CD4-positive, alpha-beta T cell treated with Interleukin-12 subunit alpha and Interleukin-12 subunit beta, for 1 hour (primary cell): ENCODE results near the gene PTPN14.

Source experiments
- DNase-seq: peaks from one replicate; pipeline ENCODE4 v3.0.0-alpha.2; 2020

Gene PTPN14

DNA sequence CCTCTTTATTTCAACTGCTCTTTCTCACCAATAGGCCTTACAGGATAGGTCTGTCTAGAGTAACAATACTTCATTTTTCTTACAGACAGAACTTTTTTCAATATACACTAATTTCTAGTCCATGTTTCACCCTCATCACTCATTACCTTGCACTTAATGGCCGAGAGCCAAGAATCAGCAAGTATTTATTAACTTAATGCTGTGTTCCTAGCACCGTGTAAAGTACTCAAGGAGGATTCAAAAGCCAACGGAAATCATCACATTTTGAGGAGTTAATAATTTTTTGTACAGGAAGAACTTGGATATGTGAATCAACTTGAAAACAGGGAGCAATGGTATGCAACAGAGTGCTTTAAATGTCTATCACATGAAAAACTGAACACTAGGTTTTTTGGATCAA is 102.0 kb downstream of the PTPN14 start:
- DNase-seq: no peak

DNA sequence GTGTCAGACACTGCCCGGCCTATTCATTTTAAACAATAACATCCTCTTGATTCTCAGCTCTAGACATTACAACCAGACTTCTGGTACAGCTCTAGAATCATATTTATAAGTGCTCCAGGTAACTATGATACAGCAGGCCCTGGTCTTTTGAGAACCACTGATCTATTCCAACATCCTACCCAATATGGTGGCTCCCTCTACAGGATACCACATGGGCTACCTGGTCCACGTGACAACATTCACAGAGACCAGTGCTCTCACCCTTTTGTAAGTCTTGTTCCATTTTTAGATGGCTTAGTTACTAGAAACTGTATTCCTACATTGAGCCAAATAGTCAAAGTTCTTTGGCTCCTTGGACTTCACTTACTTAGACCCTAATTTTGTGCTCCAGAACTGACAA is 102.9 kb downstream of the PTPN14 start:
- DNase-seq: no peak

DNA sequence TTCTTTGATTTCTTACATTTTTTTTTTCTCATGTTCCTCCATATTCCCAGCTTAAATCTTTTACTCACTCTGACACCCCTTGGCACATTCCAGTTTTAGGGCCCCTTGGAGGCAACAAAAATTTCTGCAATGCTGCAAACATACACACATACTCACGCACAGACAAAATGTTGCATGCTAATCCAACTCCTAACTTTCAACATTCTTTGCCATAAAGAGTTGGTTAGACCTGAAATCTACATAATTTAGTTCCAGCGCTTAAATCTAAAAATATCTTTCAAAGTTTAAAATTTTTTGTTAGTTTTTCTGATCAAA is 103.9 kb downstream of the PTPN14 start:
- DNase-seq: no peak

DNA sequence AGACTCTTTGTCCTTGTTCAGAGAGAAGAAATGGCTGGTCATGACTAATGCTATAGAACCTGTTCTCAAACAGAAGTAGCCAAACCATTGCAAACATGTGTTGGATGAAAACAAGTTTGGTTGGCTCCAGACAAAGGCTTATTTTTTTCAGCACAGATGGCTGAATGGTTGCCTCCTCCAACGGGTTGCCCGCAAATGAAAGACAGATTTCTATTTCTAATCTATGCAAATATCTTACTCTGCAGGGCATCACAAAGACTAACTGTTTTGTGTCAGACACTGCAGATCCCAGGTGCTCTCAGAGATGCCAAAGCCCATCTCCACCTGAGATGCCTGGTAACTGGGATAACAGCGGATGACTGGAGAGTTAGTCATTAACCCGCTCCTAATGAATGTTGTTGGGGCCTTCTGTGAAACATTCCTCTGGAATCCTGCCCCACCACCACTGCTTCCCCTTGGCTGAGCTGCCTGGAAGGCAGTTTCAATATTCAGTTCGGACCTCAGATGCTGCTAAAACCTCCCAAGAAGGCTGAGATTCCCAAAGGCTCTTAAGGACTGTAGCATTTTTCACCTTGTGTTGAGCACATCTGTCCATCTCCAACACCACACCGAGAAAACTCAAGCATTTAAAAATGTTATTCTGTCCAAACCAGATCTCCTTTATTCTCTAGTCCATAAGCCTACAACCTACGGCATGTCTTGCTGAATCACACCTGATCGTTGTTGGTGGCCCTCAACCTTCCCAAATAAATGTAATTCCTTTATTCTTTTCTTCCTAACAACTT is 104.4 kb downstream of the PTPN14 start:
- no peak for DNase-seq

DNA sequence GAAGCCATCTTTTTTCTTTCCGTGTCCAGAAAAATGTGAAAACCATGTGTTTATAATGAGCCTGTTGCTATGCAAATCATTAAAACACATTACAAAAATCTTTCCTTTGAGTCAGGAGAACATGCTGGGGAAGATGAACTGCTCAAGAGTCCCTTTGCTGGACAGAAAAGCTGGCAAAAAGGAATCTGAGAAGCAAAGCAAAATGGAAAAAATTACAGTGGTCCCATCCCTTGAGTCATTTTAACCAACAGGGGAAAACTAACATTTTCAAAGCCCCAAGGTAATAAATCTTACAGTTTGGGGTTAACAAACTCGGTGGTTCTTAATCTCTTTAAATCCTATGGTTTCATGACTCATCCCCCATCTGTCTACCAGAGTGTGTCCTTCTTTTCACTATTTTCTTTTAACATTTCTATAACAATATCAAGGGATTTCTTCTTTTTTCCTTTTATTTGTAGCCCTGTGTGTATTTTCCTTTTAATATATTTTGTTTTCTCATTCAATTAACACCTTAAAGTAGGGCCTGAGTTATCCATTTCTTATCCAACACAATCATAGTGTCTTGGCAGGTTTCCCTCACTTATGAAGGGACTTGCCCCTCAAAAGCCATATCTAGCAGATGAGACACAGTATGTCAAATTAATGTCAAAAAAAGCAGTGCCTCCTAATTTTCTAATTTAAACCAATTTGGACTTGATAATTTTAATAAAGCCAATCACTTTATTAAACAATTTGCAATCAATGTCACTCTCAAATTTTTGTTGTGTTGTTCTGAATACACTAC is 105.4 kb downstream of the PTPN14 start:
- DNase-seq: no peak

DNA sequence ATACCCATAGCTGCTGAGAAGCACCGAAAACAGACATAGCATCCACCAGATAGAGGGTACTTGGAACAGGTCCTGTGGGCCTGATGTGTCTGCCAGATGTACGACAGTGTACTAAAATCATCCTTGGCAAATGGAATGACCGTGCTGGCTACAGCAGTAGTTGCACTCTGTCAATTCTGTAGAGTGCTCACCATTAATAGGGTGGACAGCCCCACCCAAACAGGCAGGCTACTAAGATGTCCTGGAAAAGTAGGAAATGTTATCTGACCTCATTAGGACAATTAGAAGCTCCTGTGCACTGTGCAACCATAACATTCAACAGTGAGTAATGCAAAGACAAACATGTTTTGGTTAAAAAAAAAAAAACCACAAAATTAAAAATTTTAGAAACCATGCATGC is 106.2 kb downstream of the PTPN14 start:
- DNase-seq: no peak

DNA sequence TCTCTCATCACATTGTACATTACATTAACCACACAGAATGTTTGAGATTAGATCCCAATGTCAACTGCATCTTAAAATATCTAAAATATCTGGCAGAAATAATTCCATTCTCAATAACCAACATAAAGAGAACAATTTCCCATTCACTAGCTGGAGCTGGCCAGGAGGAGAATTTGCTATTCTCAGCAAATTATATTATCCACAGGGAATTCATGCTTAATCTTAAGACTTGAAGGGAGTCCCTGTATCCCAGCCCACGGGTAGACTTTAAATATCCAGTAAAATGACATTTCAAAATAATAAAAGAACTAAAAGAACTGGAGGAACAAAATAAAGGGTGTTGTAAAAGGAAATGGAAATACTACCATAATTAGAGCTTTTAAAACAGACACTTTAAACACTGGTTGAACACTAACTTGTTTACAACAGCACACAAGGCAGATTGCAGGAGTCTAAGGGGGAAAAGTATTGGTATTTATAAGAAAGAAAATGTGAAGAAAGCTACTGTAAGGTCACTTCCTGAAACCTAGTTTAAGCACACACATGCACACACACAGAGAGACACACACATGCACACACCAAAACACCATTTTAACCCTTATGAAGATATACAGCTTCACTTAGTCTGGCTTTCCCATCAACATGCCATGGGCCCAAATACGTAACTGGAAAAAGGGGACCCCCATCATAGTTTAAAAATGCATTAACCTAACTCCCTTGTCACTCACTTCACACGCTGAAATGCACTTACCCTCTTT is 107.0 kb downstream of the PTPN14 start:
- DNase-seq: no peak

DNA sequence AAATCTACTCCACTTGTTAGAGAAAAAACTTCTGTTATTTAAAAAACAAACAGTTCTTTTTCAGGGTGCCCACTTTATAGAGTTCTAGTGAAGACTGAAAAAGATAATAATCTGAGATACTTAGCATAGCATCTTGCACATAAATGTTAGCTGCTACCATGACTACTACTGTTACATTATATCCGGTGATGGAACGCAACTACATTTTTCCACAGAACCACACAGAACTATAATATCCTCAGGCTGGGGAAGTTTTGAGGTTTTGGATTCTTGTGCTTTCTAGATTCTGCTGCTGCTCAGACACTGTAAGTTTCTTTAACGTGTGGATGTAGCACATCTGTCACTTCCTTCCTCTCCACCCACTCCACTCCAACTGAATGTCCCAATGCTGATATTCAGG is 110.3 kb downstream of the PTPN14 start:
- DNase-seq: no peak

DNA sequence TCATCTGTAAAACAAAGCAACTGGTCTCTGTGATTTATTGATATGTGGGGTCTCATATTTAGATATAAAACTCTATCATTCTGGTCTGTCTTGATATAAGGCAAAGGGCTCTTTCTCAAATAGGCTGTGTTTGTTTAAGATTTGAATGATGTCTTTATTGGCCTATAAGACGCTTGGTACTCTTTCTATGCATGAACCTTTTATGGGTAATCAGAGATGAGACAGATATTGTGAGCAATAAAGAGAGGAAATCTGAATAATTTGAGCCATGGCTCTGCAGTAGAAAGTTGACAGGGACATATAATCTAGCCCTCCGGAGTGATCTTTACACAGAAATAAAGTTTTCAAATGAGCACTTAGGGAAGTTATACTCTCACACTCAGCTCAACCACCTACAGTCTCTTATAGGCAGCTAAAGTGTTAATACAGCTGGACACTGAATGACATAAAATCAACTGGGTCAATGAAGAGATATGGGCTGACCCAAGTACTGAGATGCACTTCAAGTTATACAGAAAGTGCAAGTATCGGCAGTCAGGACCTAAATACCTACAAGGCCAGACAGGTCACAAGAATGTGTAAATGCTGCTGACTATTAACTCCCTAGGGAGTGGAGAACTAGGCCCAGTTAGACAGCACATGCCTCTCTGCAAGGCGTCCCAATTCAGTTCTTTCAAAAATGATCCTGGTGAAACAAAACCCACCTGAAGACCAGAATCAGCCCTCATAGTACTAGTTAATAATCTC is 111.0 kb downstream of the PTPN14 start:
- DNase-seq: no peak

DNA sequence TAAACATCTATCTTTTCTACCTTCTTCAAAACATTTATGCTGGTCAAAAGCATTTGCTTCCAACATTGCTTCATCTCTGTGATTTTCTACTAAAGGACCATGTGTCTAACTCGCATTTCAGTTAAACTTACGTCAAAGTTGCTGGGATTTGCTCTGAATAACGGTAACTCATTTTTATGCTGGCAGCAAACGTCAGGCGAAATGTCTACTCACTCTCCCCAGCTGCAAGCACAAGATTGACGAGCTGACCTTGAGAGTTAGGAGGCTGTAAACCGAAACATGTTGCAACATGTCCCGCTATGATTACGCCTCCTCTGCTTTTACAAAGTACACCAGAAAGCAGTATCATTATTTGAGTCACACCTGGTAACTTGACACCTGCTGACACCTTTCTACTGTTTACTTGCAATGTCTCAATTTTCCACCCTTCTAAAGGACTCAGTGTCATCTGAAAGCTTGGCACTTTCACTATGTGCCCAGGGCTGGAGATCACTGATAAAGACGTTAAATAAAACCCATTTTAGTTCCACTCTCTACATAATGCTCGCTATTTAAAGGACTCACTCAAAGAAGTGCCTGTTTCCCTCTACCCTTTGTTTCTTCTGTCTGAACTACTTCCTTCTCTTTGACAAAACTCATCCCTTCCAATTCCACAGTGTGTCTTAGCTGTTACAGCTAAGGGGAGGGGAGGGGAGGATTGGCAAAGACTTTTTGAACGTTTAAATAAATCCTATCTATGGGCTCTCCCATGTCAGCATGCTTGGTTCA is 111.9 kb downstream of the PTPN14 start:
- DNase-seq: peak; percentile 18

DNA sequence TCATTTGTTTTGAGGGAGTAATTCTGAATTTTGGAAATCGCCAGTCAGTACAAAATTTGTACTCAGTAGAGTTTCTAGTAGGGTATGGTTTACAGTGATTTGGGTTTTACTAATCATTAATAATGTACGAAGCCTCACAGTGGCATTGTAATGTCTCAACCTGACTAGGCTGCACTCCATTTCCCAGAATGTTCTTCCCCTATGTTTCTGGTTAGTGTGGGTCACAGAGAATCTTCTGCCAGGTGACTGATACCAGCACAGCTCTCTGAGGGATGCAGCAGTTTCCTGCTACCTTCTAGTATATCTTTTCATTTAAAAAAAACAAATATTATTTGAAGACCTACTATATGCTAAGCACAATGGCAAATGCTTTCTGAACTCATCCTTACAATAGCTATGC is 112.9 kb downstream of the PTPN14 start:
- DNase-seq: no peak

DNA sequence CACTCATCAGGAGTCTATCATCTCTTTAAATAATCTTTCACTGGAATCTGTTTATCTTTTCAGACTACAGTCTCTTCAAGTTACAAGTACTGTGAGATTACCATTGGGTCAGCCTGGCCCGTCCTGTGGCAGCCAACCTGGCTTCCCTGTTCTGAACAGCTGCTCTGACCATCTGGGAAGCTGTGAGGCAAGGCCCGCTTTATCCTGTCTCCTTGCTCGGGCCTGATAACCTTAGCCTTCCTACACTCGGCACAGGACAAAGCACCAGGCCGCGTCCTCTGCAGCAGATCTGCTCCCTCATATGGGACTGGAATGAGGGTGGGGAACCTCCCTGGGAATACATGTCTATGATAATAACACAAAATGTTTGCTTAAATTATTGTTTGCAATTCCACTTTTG is 113.3 kb downstream of the PTPN14 start:
- no peak for DNase-seq

DNA sequence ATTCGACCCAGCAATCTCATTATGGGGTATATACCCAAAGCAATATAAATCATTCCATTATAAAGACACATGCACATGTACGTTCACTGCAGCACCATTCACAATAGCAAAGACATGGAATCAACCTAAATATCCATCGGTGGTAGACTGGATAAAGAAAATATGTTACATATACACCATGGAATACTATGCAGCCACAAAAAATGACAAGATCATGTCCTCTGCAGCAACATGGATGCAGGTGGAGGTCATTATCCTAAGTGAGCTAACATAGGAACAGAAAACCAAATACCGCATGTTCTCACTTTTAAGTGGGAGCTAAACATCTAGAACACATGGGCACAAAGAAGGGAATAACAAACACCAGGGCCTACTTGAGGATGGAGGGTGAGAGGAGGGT is 115.5 kb downstream of the PTPN14 start:
- DNase-seq: no peak

DNA sequence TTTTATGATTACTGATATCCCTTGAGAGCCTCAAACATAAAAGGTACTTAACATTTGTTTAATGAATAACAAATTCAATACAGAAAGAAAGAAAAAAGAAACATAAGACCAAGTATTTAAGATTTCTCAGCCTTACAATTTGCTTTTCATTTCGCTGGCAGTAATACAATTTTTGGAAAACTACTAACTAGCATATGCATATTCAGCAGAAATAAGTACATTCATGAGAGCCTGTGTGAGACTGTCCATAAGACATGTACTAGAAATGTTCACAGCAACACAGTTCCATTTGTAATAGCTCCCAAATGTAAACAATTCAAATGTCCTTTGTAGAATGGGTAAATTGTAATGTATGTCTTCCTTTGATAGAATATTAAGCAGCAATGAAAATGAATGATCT is 119.2 kb downstream of the PTPN14 start:
- no peak for DNase-seq

DNA sequence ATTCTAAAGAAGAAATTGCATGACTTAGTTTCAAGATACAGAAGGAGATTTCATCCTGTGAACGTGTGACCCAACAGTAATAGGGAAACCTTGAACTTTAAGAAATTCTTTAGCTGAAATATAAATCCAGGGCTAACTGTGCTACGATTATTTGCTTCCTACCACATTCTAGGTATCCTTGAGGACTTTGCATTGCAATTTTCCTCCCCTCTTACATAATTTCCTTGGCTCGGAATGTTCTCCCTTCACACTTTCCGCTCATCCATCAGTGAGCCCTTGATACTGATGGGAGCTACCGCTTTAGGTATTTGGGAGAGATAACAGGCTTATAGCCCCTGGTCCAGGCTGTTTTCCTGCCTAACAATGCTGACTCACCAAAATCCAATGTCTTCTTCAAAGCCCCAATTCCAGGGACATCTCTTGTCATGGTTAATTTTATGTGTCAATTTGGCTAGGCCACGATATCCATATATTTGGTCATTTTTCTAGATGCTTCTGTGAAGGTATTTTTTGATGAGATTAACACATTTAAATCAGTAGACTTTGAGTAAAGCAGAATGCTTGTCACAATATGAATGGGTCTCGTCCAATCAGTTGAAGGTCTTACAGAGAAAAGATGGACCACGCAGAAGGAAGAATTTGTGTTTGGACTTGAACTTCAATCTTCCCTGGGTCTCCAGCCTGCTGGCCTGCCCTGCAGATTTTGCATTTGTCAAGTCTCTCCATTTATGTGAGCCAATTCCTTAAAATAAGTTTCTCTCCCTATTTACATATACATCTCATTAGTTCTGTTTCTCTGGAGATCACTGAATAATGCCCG is 121.2 kb downstream of the PTPN14 start:
- no peak for DNase-seq

DNA sequence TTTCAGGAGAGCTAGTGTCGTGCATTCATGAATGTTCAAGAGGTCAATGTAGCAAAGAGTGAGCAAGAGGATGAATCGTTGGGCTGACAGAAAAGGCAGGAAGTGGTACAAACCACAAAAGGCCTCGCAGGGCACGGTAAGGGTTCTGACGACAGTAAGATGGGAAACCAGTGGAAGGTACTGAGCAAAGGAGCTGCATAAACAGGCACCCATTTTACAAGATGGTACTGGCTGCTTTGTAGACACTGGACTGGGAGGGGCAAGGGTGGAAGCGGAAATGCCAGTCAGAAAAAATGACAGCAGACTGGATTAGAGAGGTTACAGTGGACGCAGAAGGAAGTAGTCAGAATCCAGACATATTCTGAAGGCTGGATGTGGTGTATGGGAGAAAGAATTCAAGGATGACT is 123.5 kb downstream of the PTPN14 start:
- peak; percentile 62 for DNase-seq

DNA sequence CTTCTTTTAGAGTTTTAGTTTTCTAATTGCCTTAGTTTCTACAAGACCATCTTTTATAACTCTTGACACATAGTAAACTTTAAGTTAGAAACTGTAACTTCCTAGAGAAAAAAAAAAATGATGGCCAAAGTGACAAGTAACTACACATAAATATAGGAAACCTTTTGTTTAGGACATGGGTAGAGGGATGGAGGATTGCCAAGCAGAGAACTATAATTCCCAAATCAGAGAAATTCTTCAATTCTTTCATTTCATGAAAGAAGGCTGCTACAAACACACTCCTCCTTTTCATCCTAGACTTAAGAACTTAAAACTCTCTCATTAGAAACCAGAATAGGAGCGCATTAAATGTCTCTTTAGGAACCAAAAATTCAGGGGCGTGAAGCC is 125.0 kb downstream of the PTPN14 start:
- DNase-seq: no peak

DNA sequence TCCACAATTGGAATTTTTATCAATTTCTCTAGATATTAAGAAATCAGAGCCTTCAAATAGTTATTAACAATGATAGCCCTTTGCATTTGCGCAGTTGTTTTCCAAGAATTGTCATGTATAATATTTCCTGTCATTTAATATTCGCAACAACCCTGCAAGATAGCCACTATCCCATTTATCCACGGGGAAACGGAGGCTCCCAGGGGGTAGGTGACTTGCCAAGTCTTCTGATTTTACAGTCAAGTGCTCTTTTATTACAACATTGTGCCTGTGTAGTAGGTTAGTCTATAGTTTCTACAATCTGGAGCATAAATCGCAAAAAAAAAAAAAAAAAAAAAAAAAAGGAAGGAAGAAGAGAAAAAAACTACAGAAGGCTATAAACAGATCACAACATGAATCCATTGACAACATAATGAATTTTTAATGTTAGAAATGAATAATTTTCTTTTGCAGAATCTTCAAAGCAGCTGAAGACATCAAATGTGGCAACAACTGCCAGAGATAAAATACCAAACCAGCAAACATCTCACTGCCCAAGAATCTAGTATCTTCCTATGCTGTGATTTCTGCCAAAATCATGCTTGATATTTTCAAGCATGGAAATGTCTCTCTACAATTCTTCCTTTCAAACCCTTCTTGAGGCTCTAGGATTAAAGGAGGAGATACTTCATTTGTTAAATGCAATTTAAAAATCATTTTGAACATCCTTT is 125.5 kb downstream of the PTPN14 start:
- no peak for DNase-seq

DNA sequence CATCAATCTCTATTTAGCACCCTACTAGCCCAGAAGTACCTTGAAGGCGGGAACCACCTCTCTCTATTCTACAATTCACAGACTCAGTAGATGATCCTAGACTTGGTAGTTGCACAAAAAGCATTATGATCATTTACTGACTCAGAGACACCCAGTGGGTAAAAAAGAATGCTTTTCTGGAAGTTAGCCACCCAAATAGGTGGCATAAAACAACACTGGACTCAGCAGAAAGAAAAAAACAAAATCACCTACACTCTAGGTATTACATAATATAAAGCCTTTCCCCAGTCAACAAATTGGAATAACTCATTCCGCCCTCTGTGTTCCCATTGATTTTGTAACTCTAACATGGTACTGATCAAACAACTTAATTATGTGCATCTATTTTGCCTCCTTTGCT is 126.3 kb downstream of the PTPN14 start:
- no peak for DNase-seq

DNA sequence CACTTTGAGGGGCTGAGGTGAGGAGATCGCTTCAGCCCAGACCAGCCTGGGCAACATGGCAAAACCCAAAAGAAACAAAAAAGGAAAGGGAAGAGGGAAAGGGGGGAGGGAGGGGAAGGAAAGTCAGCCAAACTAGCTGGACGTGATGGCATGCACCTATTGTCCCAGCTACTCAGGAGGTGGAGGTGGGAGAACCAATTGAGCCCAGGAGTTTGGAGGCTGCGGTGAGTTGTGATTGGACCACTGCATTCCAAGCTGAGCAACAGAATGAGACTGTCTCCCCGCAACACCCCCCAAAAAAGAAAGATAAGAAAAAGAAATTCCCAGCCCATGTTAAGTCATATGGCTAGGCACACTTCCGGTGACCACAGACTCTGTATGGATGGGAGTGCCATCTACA is 128.4 kb downstream of the PTPN14 start:
- no peak for DNase-seq

DNA sequence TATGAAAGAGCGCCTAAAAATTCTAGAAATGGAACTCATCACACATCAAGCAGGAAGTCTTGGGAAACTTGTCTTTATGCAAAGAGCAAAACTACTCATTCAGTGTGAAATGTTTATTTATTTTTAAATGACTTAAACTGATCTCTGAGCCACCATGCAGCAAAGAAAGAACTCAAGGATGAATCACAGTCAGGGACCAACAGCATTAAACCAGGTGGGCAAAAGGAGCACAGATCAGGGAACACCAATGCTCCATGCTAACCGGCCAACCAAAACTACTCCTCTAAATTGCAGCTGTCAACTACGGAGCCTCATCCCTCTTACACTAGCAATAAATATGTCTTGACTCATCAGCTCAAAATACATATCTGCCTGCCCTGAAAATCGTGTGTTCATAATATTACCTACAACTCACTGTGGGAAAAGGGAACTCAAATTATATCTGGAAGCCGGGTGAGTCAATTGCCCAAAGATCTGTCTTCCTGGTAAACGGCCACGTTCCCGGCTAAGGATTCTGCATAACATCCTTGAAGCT is 129.2 kb downstream of the PTPN14 start:
- DNase-seq: no peak
